Transverse colon (tissue), 3 donors: ENCODE data around the gene PRKG1.

ENCODE experiments used
- CTCF ChIP-seq, 5 experiments: fragments of 200-600 bp in 3 of 5; fragments of 450-650 bp in 2 of 5; sonication (generic) in 3 of 5; IDR thresholded peaks; 1 replicate in 2 of 5; 2 replicates in 3 of 5; pipeline ENCODE4 v1.5.1; 2016 to 2017; ENCODE audit warnings: antibody characterized with exemption in 5 of 5, inconsistent platforms in 3 of 5, mild to moderate bottlenecking in 2 of 5, moderate library complexity in 1 of 5
- EP300 ChIP-seq: sonication (generic); formaldehyde crosslinking; IDR thresholded peaks from one replicate; pipeline ENCODE4 v1.6.1; 2017; ENCODE audit warnings: antibody characterized with exemption, low read depth
- POLR2A ChIP-seq: fragments of 450-650 bp; IDR thresholded peaks from one replicate; pipeline ENCODE4 v1.6.1; 2016; ENCODE audit warnings: antibody characterized with exemption, mild to moderate bottlenecking, moderate library complexity

DNA sequence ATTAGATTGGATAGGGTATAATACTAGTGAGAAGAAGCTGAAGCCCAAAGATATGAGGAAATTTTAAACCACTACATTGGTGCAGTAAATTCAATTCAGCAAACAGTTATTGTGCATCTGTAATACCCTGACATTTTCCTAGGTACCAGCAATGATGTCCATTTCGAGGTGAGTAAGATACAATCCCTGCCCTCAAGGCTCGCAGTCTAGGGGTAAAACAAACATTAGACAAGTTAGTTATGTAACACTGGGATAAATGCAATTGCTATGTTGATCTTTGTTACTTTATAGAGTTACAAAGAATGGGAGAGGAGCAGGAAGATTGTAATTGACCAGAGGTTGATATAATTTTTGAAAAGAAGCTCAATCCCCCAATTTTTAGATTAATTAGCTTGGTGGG lies 168.1 kb downstream of the PRKG1 start:
- TF ChIP-seq CTCF (IDR thresholded peaks at IDR 0.05) (no peak), EP300 (no peak), POLR2A (no peak)
